SW 1271 (cell line): ENCODE results near the gene CNTN6.

Experiments
- DNase-seq, 2 experiments: peaks; one replicate each; lab custom pipeline; 2025; lab: John Stamatoyannopoulos, UW

CNTN6 gene

DNA sequence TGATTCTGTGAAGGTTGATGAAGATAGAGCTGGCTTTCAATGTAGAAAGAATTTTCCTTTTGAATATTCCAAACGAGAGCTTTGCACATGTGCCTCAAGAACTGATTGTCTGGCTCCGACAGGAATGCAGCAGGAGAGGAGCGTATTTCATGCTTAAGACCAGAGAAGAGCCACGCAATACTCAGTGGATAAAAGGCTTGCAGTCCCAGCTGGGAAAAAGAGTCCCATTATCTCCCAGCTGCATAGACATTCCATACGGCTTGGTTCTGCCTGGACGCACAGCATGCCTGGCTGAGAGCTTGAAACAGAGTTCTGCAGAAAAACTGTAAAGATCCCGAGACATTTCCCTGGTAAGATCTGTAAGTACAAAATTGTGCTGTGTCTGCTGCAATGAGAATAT lies at the start of gene CNTN6:
CNTN6 (plus strand) TSS at position 254 of the 400 bp plus-strand sequence. CDS start 54,985 bp downstream, outside the sequence.
- no peak for DNase-seq

DNA sequence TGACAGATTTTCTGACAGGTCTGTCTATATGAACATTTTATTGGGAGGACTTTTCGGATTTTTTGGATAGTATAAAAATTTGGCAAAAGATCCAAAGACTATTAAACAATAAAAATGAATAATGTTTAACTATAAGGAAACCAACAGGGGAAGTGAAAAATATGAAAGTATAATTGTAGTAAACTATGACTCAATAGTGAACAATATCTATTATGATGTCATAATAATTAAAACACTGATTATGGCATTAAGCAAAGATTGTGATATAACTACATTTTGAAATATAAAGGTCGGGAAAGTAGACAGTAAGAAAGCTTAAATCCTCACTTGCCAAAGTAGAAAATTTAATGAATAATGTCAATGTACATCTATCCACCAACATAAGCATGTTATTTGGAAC lies 44.3 kb upstream of the CNTN6 start:
- DNase-seq, result no peak

DNA sequence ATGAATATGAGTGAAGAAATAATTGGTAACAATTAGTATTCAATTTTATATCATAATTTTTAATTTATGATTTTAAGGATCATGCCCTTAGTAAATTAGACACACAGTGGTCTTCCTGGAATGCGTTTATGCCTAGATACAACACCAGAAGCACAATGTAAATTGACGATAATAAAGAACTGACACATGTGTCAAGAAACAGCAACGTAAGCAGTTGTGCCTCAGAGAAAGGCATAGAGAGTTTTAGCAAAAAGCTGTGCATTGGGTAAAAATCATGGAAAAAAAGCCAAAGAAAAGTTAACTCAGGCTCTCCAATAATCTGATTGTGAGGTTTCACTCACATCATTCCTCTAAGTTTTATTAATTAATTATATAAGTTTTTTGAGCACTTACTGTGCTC lies 37.0 kb upstream of the CNTN6 start:
- no peak for DNase-seq

DNA sequence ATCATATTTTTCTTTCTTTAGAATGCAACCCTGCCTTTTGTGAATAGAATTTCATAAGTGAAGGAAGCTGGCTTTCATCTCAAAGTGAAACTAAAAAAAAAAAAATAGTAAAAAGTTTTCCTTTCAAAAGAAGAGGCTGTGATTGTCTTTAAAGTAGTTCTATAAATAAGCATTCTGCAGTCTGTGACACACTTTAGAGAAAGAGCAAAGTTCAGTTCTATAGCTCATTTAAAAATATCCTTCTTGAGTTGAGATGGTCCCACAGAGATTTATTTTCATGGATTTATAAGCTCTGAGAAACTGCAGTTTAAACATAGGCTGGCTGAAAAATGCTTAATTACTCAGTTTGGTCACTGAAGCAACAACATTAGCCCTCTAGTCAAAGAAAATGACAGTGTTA lies 36.1 kb upstream of the CNTN6 start:
- no peak for DNase-seq

DNA sequence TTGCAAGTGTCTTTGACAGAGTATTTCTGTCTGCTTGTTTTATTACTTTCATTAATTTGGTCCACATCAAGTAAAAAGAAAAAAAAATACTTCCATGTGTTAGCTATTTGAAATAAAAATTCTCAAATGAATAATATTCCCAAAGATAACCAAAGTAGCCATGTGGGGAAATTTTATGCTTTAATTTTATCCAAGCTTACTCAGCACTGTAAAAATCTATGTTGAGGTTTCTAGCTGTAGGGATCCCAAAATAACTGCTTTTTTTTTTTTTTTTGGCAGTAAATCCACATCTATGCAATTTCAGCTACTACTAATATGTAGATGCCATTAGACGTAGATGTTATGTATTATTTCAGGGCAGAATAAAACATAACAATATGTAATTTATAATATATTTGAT lies 35.4 kb upstream of the CNTN6 start:
- no peak for DNase-seq

DNA sequence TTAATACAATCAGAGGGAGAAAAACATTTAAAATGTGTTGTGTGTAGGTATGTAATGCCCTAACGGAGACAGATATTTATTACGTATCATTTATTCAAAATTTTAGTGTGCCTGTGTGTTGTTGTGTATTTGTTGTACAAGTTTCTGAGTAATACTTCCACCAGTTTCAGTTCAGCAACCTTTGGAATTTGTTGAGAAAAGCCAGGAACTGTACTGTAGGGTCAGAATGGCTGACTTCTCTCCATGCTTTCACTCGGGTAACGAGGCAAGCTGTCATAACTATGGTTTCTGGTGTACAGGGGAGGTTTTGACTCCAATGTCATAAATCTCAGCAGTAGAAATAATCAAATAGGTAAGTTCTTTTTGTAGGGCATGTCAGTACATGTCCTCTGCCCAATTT lies 23.8 kb upstream of the CNTN6 start:
- no peak for DNase-seq

DNA sequence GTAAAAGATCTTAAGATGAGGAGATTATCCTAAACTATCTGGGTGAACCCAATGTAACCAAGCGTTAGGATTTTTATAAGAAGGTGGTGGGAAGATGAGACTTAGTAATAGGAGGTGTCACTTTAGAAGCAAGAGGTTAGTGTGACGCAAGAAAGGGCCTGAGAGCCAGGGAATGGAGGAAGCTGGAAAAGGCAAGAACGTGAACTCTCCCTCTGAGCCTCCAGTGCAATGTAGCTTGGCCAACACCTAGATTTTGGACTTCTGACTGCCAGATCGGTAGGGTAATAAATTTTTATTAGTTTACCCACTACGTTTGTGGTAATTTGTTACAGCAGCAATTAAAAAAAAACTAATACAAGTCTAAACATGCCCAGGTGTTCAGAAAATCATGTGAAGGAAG lies 20.8 kb upstream of the CNTN6 start:
- no peak for DNase-seq

DNA sequence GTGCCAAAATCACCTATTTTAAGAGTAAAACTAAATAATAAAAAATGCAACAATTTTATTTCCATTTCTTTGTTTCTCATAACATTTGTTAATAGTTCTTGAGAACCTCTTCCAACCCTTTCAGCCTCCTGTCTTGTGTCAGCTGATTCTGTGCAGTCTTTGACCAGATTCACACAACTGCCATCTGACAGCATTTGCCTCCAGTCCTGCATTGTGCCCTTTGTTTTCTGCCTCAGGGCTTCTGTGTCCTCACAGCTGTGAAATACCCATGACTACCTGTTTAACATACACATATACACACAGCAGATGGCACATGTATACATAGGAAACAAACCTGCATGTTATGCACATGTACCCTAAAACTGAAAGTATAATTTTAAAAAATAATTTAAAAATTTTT lies 13.2 kb upstream of the CNTN6 start:
- DNase-seq, result no peak

DNA sequence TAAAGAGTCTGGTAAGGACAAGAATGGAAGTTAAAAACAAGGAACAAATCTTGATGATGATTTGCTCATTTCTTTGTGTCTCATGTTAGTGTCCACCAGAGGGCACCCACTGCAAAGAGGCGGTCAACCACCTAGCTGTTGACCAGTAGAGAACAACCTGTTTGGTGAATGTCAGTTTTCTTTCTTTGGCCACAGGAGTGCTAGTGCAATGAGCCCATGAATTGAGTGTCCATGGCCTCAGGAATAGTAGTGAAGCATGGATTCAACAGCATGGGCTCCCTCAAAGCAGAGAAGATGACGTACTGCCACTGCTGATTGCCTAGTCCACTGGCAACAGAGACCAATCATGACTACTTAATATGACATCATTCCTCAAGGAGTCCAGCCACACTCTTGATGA lies 10.7 kb upstream of the CNTN6 start:
- peak in 1 of 2 experiments; percentile 4 for DNase-seq

DNA sequence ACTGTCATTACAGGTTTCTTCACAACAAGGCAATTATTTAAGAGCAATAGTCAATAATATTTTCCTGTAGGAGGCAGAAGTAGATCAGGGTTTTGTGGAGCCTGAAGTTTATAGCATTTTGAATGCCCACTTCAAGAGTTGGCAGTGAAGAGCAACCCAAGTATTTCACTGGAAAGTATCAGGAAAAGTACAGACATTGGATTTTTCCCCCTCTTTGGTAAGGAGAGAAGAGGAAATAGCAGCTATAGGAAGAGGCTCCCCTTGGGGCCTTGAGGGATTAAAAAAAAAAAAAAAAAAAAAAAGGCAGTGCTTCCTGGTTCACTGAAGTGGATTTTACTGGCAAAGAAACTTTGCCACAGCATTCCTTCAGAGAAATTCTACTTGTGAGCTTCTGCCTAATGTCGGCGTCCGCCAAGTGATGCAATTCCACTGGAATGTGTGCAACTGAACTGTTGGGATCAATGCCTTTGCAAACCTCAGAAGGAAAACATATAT lies 5.7 kb upstream of the CNTN6 start:
- DNase-seq, result no peak

DNA sequence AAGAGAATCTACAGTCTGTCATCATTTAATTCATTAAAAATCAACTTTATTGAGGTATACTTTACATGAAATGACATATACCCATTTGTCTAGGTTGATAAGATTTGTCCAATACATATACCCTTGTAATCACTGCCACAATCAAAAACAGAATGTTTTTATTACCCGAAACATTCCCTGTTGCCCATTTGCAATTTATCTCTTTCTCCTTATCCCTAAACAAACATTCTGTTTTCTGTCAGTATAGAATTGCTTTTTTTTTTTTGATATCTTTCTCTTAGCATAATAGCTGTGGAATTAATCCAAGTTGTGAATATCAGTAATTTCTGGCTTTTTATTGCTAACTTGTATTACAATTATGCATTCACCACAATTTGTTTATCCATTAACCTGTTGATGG lies 4.3 kb upstream of the CNTN6 start:
- DNase-seq, result no peak

DNA sequence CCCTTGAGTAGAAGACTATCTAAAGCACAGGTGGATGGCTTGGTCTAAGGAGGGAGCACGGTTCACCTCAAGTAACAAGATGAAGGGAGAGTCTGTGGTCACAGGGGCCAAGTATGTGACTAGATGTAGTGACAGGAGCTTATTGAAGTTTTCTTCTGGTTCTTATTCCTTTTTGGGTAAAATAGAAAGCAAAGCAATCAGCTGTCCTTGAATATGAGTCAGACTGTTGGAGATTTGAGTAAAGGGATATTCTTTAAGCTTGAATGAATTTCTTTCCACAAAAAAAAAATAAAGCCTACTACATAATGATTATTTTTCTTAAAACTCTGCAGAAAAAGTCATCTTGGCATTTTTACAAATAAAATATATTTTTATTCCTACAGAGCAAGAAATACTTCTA lies 1.5 kb upstream of the CNTN6 start:
- no peak for DNase-seq

DNA sequence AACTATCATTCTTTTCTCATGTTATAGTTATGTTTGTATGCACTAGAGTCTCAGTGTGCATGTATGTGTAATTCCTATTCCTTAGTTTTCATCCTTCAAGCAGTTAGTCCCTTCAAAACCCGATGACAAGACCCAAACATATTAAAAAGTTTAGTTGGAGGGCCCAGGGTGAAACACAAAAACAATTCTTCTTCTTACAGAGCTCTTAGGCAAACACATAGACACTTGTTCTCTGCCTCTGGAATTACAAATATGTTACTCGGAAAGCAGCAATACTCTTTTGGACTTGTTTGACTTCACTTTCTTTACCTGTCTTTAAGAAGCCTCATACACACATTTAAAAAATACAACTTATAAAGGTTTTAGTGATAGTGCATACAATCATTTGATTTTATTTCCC lies 763 bp upstream of the CNTN6 start:
- no peak for DNase-seq

DNA sequence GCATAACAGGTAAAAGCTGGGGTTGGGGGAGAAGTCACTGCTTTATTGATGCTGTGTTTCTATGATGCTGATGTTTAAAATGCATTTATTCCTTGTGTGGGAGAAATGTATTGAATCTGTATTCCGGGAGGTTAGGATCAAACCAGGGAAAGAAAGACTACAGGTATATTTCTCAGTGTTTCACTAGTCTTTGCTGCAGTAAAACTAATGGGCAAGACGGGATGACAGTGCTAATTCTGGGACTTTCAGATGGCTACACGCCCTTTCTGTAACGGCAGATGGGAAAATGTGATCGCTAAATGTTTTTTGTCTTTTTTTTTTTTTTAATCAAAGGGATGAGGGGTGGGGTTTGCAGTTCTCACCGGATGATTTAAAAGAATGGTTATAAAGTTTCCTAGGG lies 393 bp downstream of the CNTN6 start:
- no peak for DNase-seq

DNA sequence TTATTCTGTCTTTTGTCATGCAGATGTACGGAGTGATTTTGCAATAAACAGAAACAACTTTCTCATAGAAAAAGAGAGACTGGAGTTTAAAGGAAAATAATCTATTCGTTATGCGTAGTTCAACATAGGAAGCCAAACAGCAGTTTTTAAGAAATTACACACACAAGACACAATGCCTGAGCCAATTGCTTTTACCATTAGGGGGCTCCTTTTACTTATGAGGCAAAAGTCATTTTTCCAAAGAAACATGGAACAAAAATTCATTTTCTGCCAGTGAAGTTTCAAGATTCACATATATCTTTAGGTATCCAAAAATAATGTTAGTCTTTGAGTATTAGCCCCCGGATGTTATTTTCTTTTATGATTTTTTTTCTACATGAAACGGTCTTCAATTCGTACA lies 10.7 kb downstream of the CNTN6 start:
- no peak for DNase-seq

DNA sequence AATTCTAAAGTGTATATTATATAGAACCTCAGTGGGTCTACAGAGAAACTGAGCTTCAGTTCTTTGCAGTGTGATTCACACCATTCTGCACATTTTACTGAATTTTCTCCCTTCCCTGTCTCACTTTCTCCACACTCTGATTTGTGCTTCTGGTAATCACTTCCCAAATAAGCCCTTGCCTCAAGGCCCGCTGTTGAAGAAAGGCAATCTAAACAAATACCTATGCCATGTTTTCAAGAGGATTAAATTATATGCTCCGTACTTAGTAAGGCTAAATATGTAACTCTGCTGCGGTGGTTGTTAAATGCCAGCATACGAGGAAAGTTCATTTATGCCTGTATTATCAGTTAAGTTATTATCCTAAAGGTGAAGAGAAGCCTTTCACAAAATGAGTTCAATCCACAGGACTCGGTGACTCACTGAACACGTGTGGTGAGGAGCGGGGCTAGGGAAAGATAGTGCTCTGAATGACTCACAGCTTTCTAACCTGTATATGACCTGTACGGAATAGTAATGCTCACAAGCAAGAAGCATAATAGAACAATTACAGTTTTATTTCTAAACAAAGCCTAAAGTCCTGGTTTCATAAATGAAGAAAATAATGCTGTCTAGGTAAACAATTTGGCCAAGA lies 25.1 kb downstream of the CNTN6 start:
- no peak for DNase-seq

DNA sequence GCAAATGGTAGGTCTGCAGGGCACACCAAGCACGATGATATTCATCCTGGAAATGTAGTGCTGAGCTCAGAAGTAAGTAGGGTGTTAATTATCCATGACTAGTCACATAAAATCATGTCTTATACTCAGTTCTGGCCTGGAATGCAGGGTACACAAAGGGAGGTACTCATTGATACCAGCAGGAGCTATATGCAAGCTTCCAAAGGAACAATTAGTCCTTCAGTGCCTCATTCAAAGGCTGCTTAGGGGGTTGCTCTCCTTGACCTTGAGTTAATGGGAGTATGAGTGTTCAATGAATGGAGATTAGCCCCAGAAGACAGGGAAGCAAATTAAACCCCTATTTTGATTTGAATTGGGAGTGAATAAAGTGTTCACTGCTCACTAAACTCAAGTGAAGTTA lies 38.3 kb downstream of the CNTN6 start:
- no peak for DNase-seq

DNA sequence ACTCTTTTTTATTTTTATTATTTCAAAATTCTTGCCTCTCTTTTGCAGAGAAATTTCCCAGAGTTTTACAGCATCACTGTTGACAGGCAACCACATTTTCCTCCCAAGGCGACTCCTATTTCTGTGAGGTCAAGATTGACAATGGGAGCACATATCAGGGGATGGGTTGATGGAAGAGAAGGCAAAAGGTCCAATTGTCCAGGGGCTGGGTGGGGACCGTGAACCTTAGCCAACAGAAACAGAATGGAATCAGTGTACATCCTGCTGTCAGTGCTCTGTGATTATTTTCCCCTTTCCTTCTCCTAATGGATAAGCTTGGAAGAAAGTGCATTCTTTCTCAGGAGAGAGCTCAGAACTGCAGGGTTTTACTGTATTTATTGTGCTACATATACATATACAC lies 42.4 kb downstream of the CNTN6 start:
- DNase-seq, result no peak

DNA sequence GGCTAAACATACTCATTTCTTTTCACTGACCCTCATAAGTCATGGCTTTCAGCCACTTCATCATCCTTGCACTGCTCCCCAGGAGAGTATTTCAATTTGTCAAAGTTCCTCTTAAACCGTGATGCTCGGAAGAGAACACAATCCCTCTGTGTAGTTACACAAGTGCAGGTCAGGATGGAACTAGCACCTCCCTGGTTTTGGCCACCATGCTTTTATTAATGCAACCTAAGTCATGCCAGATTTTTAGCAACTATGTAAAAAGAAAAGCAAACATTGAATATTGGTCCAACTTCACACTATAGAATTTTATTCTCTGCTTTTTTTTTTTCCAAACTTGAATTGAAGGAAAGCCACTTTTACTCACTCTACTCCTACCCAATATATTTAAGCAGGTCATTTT lies 45.2 kb downstream of the CNTN6 start:
- DNase-seq, result no peak

DNA sequence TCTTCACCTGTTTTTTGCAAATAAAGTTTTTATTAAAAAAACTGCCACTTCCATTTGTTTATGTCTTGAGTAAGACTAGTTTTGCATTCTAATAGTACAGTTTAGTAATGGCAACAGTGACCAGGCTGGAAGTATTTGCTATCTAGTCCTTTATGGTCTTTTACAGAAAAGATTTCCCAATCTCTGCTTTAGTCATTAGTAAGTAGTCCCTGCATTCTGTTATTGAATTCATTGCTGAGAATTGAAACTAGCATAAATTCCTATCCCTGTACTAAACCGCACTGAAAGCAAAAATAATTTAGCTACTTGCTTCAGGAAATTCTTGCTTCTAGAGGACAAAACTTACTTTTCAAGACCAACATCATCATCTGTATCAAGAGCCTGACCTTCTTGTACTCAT lies 46.2 kb downstream of the CNTN6 start:
- no peak for DNase-seq

DNA sequence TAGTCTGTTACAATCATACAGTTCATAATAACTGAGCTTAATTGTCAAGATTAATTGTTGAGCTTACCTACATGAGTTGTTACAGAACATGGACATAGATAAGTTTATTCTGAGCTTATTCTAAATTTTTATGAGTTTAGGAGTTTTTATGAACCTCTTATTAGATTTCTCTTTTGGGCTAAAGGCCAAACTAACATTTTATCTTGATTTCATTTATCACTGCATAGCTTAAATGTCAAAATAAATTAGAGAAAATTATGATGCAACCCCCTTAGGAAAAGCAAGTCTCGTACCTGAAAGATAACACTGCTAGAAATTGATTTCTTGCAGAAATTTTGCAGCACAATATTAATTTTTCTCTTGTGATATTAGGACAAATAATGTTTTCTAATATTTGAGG lies 54.5 kb downstream of the CNTN6 start:
- DNase-seq, result no peak

DNA sequence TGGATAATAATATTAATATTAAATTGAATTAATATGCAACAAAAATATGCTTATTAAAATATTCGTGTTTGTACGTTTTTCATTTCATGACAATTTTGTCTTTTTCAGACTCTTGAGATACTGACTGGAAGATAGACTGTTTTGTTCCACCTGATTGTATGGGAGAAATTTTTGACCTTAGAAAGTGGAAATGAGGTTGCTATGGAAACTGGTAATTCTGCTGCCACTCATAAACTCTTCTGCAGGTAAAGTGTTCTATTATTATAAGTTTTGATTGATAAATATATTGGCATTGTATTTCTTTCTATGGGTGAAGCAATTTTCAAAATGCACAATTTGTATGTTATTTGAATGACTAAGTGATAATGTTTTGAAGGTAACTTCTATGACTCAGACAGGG lies 55.0 kb downstream of the CNTN6 start:
- no peak for DNase-seq

DNA sequence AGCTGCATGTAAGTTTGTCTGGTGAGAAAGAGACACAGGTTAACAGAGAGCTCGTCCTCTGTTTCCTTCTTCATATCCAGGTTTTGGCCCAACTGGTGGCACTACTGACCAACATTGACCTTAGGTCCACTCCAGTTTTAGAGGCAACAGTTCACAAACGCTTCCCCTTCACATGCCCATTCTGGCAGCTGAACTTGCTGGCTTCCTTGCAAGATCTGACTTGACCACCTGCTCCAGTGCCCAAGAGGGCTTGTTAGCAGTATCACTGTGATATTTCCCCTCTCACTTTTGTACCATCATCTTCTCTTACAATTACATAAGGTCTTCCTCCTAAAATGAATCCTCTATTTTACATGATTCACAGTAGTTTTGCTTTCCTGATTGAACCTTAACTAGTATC lies 71.3 kb downstream of the CNTN6 start:
- DNase-seq, result no peak

DNA sequence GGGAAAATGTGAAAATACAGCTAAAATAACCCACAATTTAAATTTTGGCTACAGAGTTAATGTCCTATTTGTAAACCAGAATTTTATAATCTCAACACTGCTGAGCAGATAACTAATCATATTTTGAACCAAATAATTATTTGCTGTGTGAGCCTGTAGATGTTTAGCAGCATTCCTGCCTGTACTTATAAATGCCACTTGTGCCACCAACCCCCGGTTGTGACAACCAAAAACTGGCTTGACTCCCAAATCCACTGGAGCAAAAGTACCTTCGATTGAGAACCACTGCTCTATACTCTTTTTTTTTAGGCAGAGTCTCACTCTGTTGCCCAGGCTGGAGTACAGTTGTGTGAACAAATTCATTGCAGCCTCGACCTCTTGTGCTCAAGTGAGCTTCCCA lies 78.5 kb downstream of the CNTN6 start:
- no peak for DNase-seq

DNA sequence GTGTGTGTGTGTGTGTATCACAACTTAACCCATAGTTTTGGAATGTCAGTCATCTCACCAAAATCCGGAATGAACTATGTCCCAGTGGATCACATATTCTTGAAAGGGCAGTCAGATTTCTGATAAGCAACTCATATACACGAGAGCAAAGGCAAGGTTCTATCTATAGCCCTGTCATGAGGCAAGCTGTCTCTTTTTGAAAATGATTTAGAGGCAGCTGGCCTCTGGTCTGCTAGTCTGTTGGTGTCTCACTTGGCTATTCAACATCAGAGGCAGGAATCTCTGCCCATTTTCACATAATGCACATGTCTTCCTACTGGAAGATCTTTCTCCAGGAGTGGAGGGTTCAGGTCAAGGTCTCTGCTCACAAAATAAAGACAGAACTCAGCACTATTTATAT lies 79.8 kb downstream of the CNTN6 start:
- no peak for DNase-seq
